Epithelial cell of proximal tubule (primary cell): ENCODE measurements around the gene PLXNC1. TPM values are rescaled to one million over a fixed set of nuclear protein-coding genes. Genes with fewer than 3 reads are reported as not detected.

Source experiments
- DNase-seq: peaks from one replicate; pipeline ENCODE4 v3.0.0-alpha.2; 2011; ENCODE audit warnings: low read depth
- H3K4me3 ChIP-seq: 2 replicates; pipeline ENCODE4 v1.5.1; 2011; ENCODE audit warnings: low read depth, mild to moderate bottlenecking, low read length
- CTCF ChIP-seq: conservative IDR thresholded peaks from 2 replicates; pipeline ENCODE4 v1.5.1; 2012; ENCODE audit warnings: low read depth, mild to moderate bottlenecking, low read length
- total RNA-seq: library from RNA; depleted of rRNA; stranded (reverse); fragments of >200 nt; gene quantifications from 2 replicates; pipeline ENCODE4 v1.2.3, GENCODE V29; 2015

Gene PLXNC1
- total RNA-seq, 1 donor from 2014 or later: 0.06 TPM

DNA sequence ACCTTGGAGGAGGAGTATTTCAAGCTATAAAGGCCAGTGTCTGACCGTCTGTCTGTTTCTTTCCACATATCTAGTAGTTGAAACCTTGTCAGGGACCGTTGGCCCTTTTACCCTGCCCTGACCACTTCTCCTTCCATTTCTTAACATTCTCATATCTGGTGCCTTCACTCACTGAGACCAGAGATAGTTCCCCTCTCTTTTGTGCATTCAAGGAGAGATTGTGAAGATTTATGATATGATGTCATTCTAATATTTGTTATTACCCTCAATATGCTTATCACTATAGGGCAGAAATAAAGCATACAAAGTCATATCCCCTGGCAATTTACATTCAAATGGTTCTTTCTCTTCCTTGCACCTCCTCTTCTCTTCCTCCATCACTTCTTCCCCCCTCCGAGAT lies 83.3 kb downstream of the PLXNC1 start:
- no peak for DNase-seq
- TF ChIP-seq CTCF: no peak
- H3K4me3 ChIP-seq: no peak overlapping the region

- no peak for DNase-seq
- no peak for TF ChIP-seq CTCF
- no peak overlapping the region for H3K4me3 ChIP-seq
These were observed 87.5 kb downstream of the PLXNC1 start for GRCh38 chr12:94235848-94236247.

DNA sequence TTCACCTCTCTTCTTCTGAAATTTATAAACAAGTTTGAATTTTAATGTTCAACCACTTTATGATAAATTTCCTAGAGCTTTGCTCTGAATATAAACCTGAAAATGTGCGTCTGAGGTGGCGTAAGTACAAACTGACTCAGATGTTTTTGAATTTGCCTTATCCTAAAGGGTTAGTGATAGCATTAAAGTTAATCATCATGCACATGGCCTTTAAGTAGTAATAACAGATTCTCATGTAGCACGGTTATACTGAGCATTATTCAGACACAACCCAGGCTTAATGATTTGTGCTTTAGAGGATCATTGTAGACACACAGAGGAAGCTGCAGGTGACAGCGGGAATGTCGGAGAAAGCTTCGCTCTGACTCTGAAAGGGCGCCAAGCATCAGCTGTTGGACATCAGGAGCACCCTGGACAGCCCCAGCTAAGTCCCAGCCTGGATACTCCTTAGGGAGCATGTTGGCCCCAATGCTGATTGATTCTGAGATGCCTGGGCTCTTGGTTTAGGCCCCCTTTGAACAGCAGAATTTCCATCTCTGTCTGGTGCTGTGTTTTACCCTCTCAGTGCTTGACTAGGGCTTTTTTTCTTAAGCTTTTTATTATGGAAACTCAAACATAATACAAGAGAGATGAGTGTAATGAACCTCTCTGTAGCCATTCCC lies 91.1 kb downstream of the PLXNC1 start:
- TF ChIP-seq CTCF: no peak
- no peak for DNase-seq
- no peak overlapping the region for H3K4me3 ChIP-seq

- H3K4me3 ChIP-seq: no peak overlapping the region
- no peak for TF ChIP-seq CTCF
These were observed 91.8 kb downstream of the PLXNC1 start for GRCh38 chr12:94240171-94240570.

DNA sequence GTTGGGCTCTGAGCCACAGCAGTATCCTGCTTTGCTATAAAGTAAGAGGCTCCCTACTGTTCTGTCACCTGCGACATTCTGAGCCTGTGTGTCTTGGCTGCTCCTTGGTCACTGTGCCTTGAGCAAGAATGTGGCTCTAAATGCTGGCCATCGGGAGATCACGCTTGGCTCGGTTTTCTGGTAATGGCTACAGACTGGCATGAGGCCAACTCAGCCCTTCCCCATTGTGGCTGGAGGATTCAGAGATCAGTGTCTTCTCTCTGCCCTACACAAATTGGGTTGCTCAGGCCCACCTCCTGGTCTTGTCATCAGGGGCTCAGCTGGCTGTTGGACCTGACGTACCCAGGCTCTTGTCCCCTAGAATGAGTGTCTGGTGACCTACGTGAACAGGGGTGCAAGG lies 94.5 kb downstream of the PLXNC1 start:
- DNase-seq: no peak
- no peak for TF ChIP-seq CTCF
- no peak overlapping the region for H3K4me3 ChIP-seq

More at GRCh38 chr12:94240171-94240570, 91.8 kb downstream of the PLXNC1 start:
- no peak for DNase-seq

- H3K4me3 ChIP-seq: no peak overlapping the region
- no peak for DNase-seq
- TF ChIP-seq CTCF: no peak
These were observed 96.1 kb downstream of the PLXNC1 start for GRCh38 chr12:94244165-94245133.
